Mammary epithelial cell (primary cell): ENCODE measurements around the gene KLRC4.
"Not testable (repeated sequence)": the region's sequence is repeated elsewhere in the genome, so short reads cannot be mapped to it uniquely, and the experiment has no call there.

Experiments used
- EZH2 ChIP-seq: IDR thresholded peaks from 2 replicates; pipeline ENCODE4 v1.6.1; 2012; ENCODE audit warnings: low read length, inconsistent platforms, borderline replicate concordance
- TF ChIP-seq, protein P1 (sequence below), 2 donors: IDR thresholded peaks in 1 of 2; conservative IDR thresholded peaks in 1 of 2; 2 replicates each; pipeline ENCODE4 v1.5.1; 2011 to 2012; ENCODE audit warnings: inconsistent platforms in 2 of 2, low read length in 2 of 2, mild to moderate bottlenecking in 2 of 2, control low read depth in 1 of 2, low read depth in 1 of 2; ENCODE audit not compliant: insufficient read depth in 1 of 2; ENCODE audit errors: extremely low read depth in 1 of 2

DNA sequence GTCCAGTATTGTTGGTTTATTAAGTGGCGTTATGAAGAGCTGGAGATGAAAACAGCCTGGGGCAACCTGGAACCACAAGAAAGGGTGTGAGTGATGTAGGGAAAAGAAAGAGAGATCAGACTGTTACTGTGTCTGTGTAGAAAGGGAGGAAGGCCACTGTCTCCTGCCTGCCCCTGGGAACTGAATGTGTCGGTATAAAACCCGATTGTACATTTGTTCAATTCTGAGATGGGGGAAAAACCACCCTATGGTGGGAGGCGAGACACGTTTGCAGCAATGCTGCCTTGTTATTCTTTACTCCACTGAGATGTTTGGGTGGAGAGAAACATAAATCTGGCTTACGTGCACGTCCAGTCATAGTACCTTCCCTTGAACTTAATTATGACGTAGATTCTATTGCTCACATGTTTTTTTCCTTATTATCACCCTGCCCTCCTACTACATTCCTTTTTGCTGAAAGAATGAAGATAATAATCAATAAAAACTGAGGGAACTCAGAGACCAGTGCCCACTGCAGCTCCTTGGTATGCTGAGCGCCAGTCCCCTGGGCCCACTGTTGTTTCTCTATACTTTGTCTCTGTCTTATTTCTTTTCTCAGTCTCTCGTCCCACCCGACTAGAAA, 14.9 kb downstream of the KLRC4 start:
- TF ChIP-seq, protein P1, sequence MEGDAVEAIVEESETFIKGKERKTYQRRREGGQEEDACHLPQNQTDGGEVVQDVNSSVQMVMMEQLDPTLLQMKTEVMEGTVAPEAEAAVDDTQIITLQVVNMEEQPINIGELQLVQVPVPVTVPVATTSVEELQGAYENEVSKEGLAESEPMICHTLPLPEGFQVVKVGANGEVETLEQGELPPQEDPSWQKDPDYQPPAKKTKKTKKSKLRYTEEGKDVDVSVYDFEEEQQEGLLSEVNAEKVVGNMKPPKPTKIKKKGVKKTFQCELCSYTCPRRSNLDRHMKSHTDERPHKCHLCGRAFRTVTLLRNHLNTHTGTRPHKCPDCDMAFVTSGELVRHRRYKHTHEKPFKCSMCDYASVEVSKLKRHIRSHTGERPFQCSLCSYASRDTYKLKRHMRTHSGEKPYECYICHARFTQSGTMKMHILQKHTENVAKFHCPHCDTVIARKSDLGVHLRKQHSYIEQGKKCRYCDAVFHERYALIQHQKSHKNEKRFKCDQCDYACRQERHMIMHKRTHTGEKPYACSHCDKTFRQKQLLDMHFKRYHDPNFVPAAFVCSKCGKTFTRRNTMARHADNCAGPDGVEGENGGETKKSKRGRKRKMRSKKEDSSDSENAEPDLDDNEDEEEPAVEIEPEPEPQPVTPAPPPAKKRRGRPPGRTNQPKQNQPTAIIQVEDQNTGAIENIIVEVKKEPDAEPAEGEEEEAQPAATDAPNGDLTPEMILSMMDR (conservative IDR thresholded peaks at IDR 0.05 in 1 of 2, IDR thresholded peaks at IDR 0.05 in 1 of 2; ENCODE audit: extremely low read depth in 1 of 2, insufficient read depth in 1 of 2, low read depth in 1 of 2, low read length in 2 of 2) = not testable (repeated sequence)
- TF ChIP-seq EZH2 = not testable (repeated sequence)
